GM12878 (cell line): ENCODE results near the gene ITPKB. TPM values are rescaled to one million over a fixed set of nuclear protein-coding genes. Genes with fewer than 3 reads are reported as not detected.
A peak's percentile ranks its signal among the peaks of the same experiment; 100 is the strongest.

Experiments used
- ATAC-seq: fragments of 200-7000 bp; cut with Tn5 transposase; 3 replicates; pipeline ENCODE4 v1.9.1; 2020; ENCODE audit warnings: mild to moderate bottlenecking, moderate library complexity
- BruUV-seq: library from RNA; stranded (reverse); fragments of 400-500 nt; replicated peaks from 2 replicates; lab custom pipeline; 2021; lab: Mats Ljungman, UMichigan
- CTCF ChIA-PET: fragments of 300-600 bp; sonication (Branson Sonifier 250); formaldehyde crosslinking; extraction: SDS; loops from one replicate; lab custom pipeline; 2021; ENCODE audit warnings: inconsistent platforms; lab: Yijun Ruan, JAX
- POLR2A ChIA-PET: fragments of 350-600 bp; formaldehyde crosslinking; extraction: SDS; loops from one replicate; lab custom pipeline; 2021; ENCODE audit warnings: inconsistent platforms; lab: Charles Lee
- RAD21 ChIA-PET: fragments of 300-600 bp; sonication (Branson Sonifier 250); formaldehyde crosslinking; loops from one replicate; lab custom pipeline; 2023; ENCODE audit warnings: antibody characterized with exemption; ENCODE audit not compliant: unreplicated experiment; lab: Charles Lee
- SMC1A ChIA-PET: fragments of 300-600 bp; sonication (Branson Sonifier 250); formaldehyde crosslinking; loops from one replicate; lab custom pipeline; 2023; ENCODE audit not compliant: unreplicated experiment, uncharacterized antibody; lab: Charles Lee
- DNase-seq: peaks from one replicate; pipeline ENCODE4 v3.0.0-alpha.2; 2011; ENCODE audit warnings: low read depth, low spot score
- FAIRE-seq: peaks from 3 replicates; lab custom pipeline; 2011; peaks lifted over from hg19 to GRCh38; lab: Jason Lieb, UNC
- H2AFZ ChIP-seq: 2 replicates; pipeline ENCODE4 v1.6.0; 2011; ENCODE audit warnings: low read depth, low read length, control low read depth; ENCODE audit not compliant: control insufficient read depth
- H3K27ac ChIP-seq: 2 replicates; pipeline ENCODE4 v1.5.1; 2011; ENCODE audit warnings: control low read depth; ENCODE audit not compliant: control insufficient read depth, insufficient read depth
- H3K27me3 ChIP-seq, 2 experiments: replicated peaks in 1 of 2; 2 replicates each; pipeline versions ENCODE4 v1.6.0 to v1.6.1; 2011; ENCODE audit warnings: low read length in 1 of 2; ENCODE audit not compliant: control insufficient read depth in 2 of 2, insufficient read depth in 2 of 2
- H3K36me3 ChIP-seq, 2 experiments: 2 replicates each; pipeline ENCODE4 v1.5.1; 2011; ENCODE audit warnings: low read length in 1 of 2; ENCODE audit not compliant: control insufficient read depth in 2 of 2, insufficient read depth in 2 of 2
- H3K4me1 ChIP-seq: 2 replicates; pipeline ENCODE4 v1.6.1; 2011; ENCODE audit warnings: mild to moderate bottlenecking, low read length, moderate library complexity, mixed read lengths; ENCODE audit not compliant: control insufficient read depth, insufficient read depth
- H3K4me2 ChIP-seq: 2 replicates; pipeline ENCODE4 v1.6.0; 2011; ENCODE audit warnings: control low read depth; ENCODE audit not compliant: control insufficient read depth, insufficient read depth
- H3K4me3 ChIP-seq: fragments of 200-600 bp; sonication (generic); 2 replicates; pipeline ENCODE4 v1.5.1; 2016
- H3K79me2 ChIP-seq: 2 replicates; pipeline ENCODE4 v1.6.0; 2011; ENCODE audit warnings: low read length; ENCODE audit not compliant: control insufficient read depth, insufficient read depth
- H3K9ac ChIP-seq: 2 replicates; pipeline ENCODE4 v1.8.0; 2011; ENCODE audit warnings: low read length, control low read depth, mixed read lengths; ENCODE audit not compliant: control insufficient read depth, insufficient read depth
- H3K9me3 ChIP-seq: replicated peaks from 3 replicates; pipeline ENCODE4 v1.5.1; 2011; ENCODE audit warnings: mild to moderate bottlenecking, low read length; ENCODE audit not compliant: control insufficient read depth, insufficient read depth
- H4K20me1 ChIP-seq: 2 replicates; pipeline ENCODE4 v1.6.0; 2011; ENCODE audit not compliant: control insufficient read depth, insufficient read depth
- MYC ChIP-seq: IDR thresholded peaks from 2 replicates; pipeline ENCODE4 v1.6.1; 2011; ENCODE audit warnings: mild to moderate bottlenecking, low read length, moderate library complexity, inconsistent platforms; ENCODE audit not compliant: insufficient read depth, insufficient replicate concordance, insufficient read length, severe bottlenecking
- NBN ChIP-seq: fragments of 450-650 bp; IDR thresholded peaks from 2 replicates; pipeline ENCODE4 v1.6.1; 2016
- ZNF207 ChIP-seq: fragments of 450-650 bp; IDR thresholded peaks from 2 replicates; pipeline ENCODE4 v1.6.1; 2014; ENCODE audit warnings: antibody characterized with exemption, mild to moderate bottlenecking, borderline replicate concordance
- WGBS: methylation state at CpG from one replicate; pipeline ENCODE4 v1.1.6; 2016; ENCODE audit warnings: low lambda C conversion rate; ENCODE audit not compliant: insufficient replicate concordance, insufficient coverage; ENCODE audit errors: missing lambda C conversion rate; 5-methylcytosine and 5-hydroxymethylcytosine counted together
- in situ Hi-C: fragments of 300-500 bp; cut with MboI; formaldehyde crosslinking; loops from 9 replicates; pipeline ENCODE4 v1.14.3; 2018; ENCODE audit warnings: mixed read lengths
- intact Hi-C: fragments of 100-400 bp; cut with micrococcal nuclease; formaldehyde crosslinking; loops from one replicate; pipeline ENCODE4 v1.14.2; 2022; ENCODE audit not compliant: unreplicated experiment
- polyA plus RNA-seq, 11 experiments: library from polyadenylated mRNA; depleted of rRNA in 4 of 11; unstranded in 6 of 11; stranded (reverse) in 5 of 11; fragments of >200 nt; fragmentation: Nextera tagmentation in 4 of 11; fragmentation: Illumina TruSeq in 1 of 11; extraction: Ambion mirVana in 4 of 11; extraction: Trizol in 1 of 11; gene quantifications; 1 replicate in 1 of 11; 2 replicates in 10 of 11; pipeline versions ENCODE4 v1.2.1 to v1.2.3, GENCODE V29; 2011 to 2016; ENCODE audit warnings: inconsistent platforms in 2 of 11, missing spikeins in 2 of 11, low read depth in 1 of 11
- total RNA-seq, 4 experiments: library from RNA; depleted of rRNA in 3 of 4; stranded (reverse); fragments of >200 nt in 3 of 4; fragmentation: Illumina TruSeq in 1 of 4; extraction: Trizol in 1 of 4; gene quantifications; 2 replicates each; pipeline versions ENCODE4 v1.2.1 to v1.2.3, GENCODE V29; 2013 to 2021
- TF ChIP-seq, protein P1 (sequence below): fragments of 450-650 bp; IDR thresholded peaks from 2 replicates; pipeline ENCODE4 v1.6.1; 2016; ENCODE audit warnings: mild to moderate bottlenecking
- TF ChIP-seq, protein P2 (sequence below): fragments of 150-350 bp; IDR thresholded peaks from 2 replicates; pipeline ENCODE4 v1.6.1; 2016; ENCODE audit warnings: low read depth, low read length

Gene ITPKB
- total and polyA plus RNA-seq, 10 of the 15 experiments (the other 5 are each of a cell fraction or from before 2014, with no cell fraction given), result 1.3 to 38.7 (median 12.9) TPM

GRCh38 chr1:226617109-226617508, 122.0 kb downstream of the ITPKB start:
- Histone ChIP-seq H3K79me2 (no peaks in the 10 kb centered on the region), H3K36me3 (no peaks in the 10 kb centered on the region), H3K27me3 (peaks cover 0 to 1% of the 10 kb centered on the region in 2 experiments; a peak in 1 of 4 replicates), H3K9me3 (no peaks in the 10 kb centered on the region; the same call in 2 of the 3 replicates), H3K4me1 (no peaks in the 10 kb centered on the region), H2AFZ (no peak overlapping the region), H3K9ac (no peak overlapping the region), H3K4me3 (no peak overlapping the region), H3K27ac (no peak overlapping the region), H3K4me2 (no peak overlapping the region), H4K20me1 (no peaks in the 10 kb centered on the region)
- intact Hi-C loops (no loop called here), in situ Hi-C loops (no loop called here)
- ChIA-PET RAD21 (no interaction called here), SMC1A (no interaction called here), CTCF (no interaction called here), POLR2A (no interaction called here)
- ATAC-seq, result peak; percentile 19; the same call in 1 of the 3 replicates
- 54% methylated on average over 8 of the region's 8 CpGs for WGBS
- no peak for FAIRE-seq
- TF ChIP-seq, protein P1, sequence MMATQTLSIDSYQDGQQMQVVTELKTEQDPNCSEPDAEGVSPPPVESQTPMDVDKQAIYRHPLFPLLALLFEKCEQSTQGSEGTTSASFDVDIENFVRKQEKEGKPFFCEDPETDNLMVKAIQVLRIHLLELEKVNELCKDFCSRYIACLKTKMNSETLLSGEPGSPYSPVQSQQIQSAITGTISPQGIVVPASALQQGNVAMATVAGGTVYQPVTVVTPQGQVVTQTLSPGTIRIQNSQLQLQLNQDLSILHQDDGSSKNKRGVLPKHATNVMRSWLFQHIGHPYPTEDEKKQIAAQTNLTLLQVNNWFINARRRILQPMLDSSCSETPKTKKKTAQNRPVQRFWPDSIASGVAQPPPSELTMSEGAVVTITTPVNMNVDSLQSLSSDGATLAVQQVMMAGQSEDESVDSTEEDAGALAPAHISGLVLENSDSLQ, result peak; percentile 34; the same call in 1 of the 2 replicates
- TF ChIP-seq MYC, result no peak
- TF ChIP-seq, protein P2, sequence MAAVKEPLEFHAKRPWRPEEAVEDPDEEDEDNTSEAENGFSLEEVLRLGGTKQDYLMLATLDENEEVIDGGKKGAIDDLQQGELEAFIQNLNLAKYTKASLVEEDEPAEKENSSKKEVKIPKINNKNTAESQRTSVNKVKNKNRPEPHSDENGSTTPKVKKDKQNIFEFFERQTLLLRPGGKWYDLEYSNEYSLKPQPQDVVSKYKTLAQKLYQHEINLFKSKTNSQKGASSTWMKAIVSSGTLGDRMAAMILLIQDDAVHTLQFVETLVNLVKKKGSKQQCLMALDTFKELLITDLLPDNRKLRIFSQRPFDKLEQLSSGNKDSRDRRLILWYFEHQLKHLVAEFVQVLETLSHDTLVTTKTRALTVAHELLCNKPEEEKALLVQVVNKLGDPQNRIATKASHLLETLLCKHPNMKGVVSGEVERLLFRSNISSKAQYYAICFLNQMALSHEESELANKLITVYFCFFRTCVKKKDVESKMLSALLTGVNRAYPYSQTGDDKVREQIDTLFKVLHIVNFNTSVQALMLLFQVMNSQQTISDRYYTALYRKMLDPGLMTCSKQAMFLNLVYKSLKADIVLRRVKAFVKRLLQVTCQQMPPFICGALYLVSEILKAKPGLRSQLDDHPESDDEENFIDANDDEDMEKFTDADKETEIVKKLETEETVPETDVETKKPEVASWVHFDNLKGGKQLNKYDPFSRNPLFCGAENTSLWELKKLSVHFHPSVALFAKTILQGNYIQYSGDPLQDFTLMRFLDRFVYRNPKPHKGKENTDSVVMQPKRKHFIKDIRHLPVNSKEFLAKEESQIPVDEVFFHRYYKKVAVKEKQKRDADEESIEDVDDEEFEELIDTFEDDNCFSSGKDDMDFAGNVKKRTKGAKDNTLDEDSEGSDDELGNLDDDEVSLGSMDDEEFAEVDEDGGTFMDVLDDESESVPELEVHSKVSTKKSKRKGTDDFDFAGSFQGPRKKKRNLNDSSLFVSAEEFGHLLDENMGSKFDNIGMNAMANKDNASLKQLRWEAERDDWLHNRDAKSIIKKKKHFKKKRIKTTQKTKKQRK, result no peak
- TF ChIP-seq ZNF207, result no peak
- TF ChIP-seq NBN, result no peak
- no peak for DNase-seq
- BruUV-seq, result no TSS peak
